GM12878 (cell line): ENCODE measurements around the gene RAB12. TPM values are rescaled to one million over a fixed set of nuclear protein-coding genes. Genes with fewer than 3 reads are reported as not detected.

Experiments used
- ATAC-seq: fragments of 200-7000 bp; cut with Tn5 transposase; 3 replicates; pipeline ENCODE4 v1.9.1; 2020; ENCODE audit warnings: mild to moderate bottlenecking, moderate library complexity
- BruUV-seq: library from RNA; stranded (reverse); fragments of 400-500 nt; replicated peaks from 2 replicates; lab custom pipeline; 2021; lab: Mats Ljungman, UMichigan
- CTCF ChIA-PET: fragments of 300-600 bp; sonication (Branson Sonifier 250); formaldehyde crosslinking; extraction: SDS; loops from one replicate; lab custom pipeline; 2021; ENCODE audit warnings: inconsistent platforms; lab: Yijun Ruan, JAX
- POLR2A ChIA-PET: fragments of 350-600 bp; formaldehyde crosslinking; extraction: SDS; loops from one replicate; lab custom pipeline; 2021; ENCODE audit warnings: inconsistent platforms; lab: Charles Lee
- RAD21 ChIA-PET: fragments of 300-600 bp; sonication (Branson Sonifier 250); formaldehyde crosslinking; loops from one replicate; lab custom pipeline; 2023; ENCODE audit warnings: antibody characterized with exemption; ENCODE audit not compliant: unreplicated experiment; lab: Charles Lee
- SMC1A ChIA-PET: fragments of 300-600 bp; sonication (Branson Sonifier 250); formaldehyde crosslinking; loops from one replicate; lab custom pipeline; 2023; ENCODE audit not compliant: unreplicated experiment, uncharacterized antibody; lab: Charles Lee
- DNase-seq: peaks from one replicate; pipeline ENCODE4 v3.0.0-alpha.2; 2011; ENCODE audit warnings: low read depth, low spot score
- FAIRE-seq: peaks from 3 replicates; lab custom pipeline; 2011; peaks lifted over from hg19 to GRCh38; lab: Jason Lieb, UNC
- H2AFZ ChIP-seq: 2 replicates; pipeline ENCODE4 v1.6.0; 2011; ENCODE audit warnings: low read depth, low read length, control low read depth; ENCODE audit not compliant: control insufficient read depth
- H3K27ac ChIP-seq: 2 replicates; pipeline ENCODE4 v1.5.1; 2011; ENCODE audit warnings: control low read depth; ENCODE audit not compliant: control insufficient read depth, insufficient read depth
- H3K27me3 ChIP-seq, 2 experiments: replicated peaks in 1 of 2; 2 replicates each; pipeline versions ENCODE4 v1.6.0 to v1.6.1; 2011; ENCODE audit warnings: low read length in 1 of 2; ENCODE audit not compliant: control insufficient read depth in 2 of 2, insufficient read depth in 2 of 2
- H3K36me3 ChIP-seq, 2 experiments: 2 replicates each; pipeline ENCODE4 v1.5.1; 2011; ENCODE audit warnings: low read length in 1 of 2; ENCODE audit not compliant: control insufficient read depth in 2 of 2, insufficient read depth in 2 of 2
- H3K4me1 ChIP-seq: 2 replicates; pipeline ENCODE4 v1.6.1; 2011; ENCODE audit warnings: mild to moderate bottlenecking, low read length, moderate library complexity, mixed read lengths; ENCODE audit not compliant: control insufficient read depth, insufficient read depth
- H3K4me2 ChIP-seq: 2 replicates; pipeline ENCODE4 v1.6.0; 2011; ENCODE audit warnings: control low read depth; ENCODE audit not compliant: control insufficient read depth, insufficient read depth
- H3K4me3 ChIP-seq: fragments of 200-600 bp; sonication (generic); 2 replicates; pipeline ENCODE4 v1.5.1; 2016
- H3K79me2 ChIP-seq: 2 replicates; pipeline ENCODE4 v1.6.0; 2011; ENCODE audit warnings: low read length; ENCODE audit not compliant: control insufficient read depth, insufficient read depth
- H3K9ac ChIP-seq: 2 replicates; pipeline ENCODE4 v1.8.0; 2011; ENCODE audit warnings: low read length, control low read depth, mixed read lengths; ENCODE audit not compliant: control insufficient read depth, insufficient read depth
- H3K9me3 ChIP-seq: replicated peaks from 3 replicates; pipeline ENCODE4 v1.5.1; 2011; ENCODE audit warnings: mild to moderate bottlenecking, low read length; ENCODE audit not compliant: control insufficient read depth, insufficient read depth
- H4K20me1 ChIP-seq: 2 replicates; pipeline ENCODE4 v1.6.0; 2011; ENCODE audit not compliant: control insufficient read depth, insufficient read depth
- CUX1 ChIP-seq: IDR thresholded peaks from 2 replicates; pipeline ENCODE4 v1.6.1; 2012; ENCODE audit warnings: improper control_type of control experiment, low read depth, low read length; ENCODE audit not compliant: insufficient replicate concordance
- E2F8 ChIP-seq: fragments of 450-650 bp; IDR thresholded peaks from 2 replicates; pipeline ENCODE4 v1.6.1; 2018; ENCODE audit warnings: mild to moderate bottlenecking, low read depth, moderate library complexity; ENCODE audit not compliant: partially characterized antibody
- ESRRA ChIP-seq: IDR thresholded peaks from 2 replicates; pipeline ENCODE4 v1.6.1; 2012; ENCODE audit warnings: mild to moderate bottlenecking, low read length, improper control_type of control experiment
- IKZF1 ChIP-seq: fragments of 450-650 bp; conservative IDR thresholded peaks from 2 replicates; pipeline ENCODE4 v1.6.1; 2017; ENCODE audit warnings: antibody characterized with exemption, mild to moderate bottlenecking
- JUND ChIP-seq: IDR thresholded peaks from 2 replicates; pipeline ENCODE4 v1.6.1; 2012; ENCODE audit warnings: low read depth, mild to moderate bottlenecking, low read length, improper control_type of control experiment, moderate library complexity
- LARP7 ChIP-seq: fragments of 450-650 bp; IDR thresholded peaks from 2 replicates; pipeline ENCODE4 v1.6.1; 2017; ENCODE audit warnings: mild to moderate bottlenecking
- NRF1 ChIP-seq: conservative IDR thresholded peaks from 2 replicates; pipeline ENCODE4 v1.6.1; 2011; ENCODE audit warnings: mild to moderate bottlenecking, low read depth, low read length, improper control_type of control experiment
- PML ChIP-seq: IDR thresholded peaks from 2 replicates; pipeline ENCODE4 v1.6.1; 2012; ENCODE audit warnings: low read length, inconsistent platforms
- RB1 ChIP-seq: fragments of 450-650 bp; formaldehyde crosslinking; IDR thresholded peaks from 2 replicates; pipeline ENCODE4 v1.6.1; 2017; ENCODE audit warnings: mild to moderate bottlenecking, borderline replicate concordance
- RELA ChIP-seq: fragments of 450-650 bp; IDR thresholded peaks from 2 replicates; pipeline ENCODE4 v1.8.0; 2014; ENCODE audit warnings: borderline replicate concordance; ENCODE audit not compliant: partially characterized antibody
- SP1 ChIP-seq: IDR thresholded peaks from one replicate; pipeline ENCODE4 v1.6.1; 2011; ENCODE audit warnings: low read depth, low read length
- YY1 ChIP-seq: IDR thresholded peaks from 2 replicates; pipeline ENCODE4 v1.6.1; 2011; ENCODE audit warnings: low read depth, mild to moderate bottlenecking, low read length
- ZNF217 ChIP-seq: fragments of 450-650 bp; IDR thresholded peaks from 2 replicates; pipeline ENCODE4 v1.6.1; 2017; ENCODE audit warnings: antibody characterized with exemption, mild to moderate bottlenecking
- WGBS: methylation state at CpG from one replicate; pipeline ENCODE4 v1.1.6; 2016; ENCODE audit warnings: low lambda C conversion rate; ENCODE audit not compliant: insufficient replicate concordance, insufficient coverage; ENCODE audit errors: missing lambda C conversion rate; 5-methylcytosine and 5-hydroxymethylcytosine counted together
- in situ Hi-C: fragments of 300-500 bp; cut with MboI; formaldehyde crosslinking; loops from 9 replicates; pipeline ENCODE4 v1.14.3; 2018; ENCODE audit warnings: mixed read lengths
- intact Hi-C: fragments of 100-400 bp; cut with micrococcal nuclease; formaldehyde crosslinking; loops from one replicate; pipeline ENCODE4 v1.14.2; 2022; ENCODE audit not compliant: unreplicated experiment
- polyA plus RNA-seq, 11 experiments: library from polyadenylated mRNA; depleted of rRNA in 4 of 11; unstranded in 6 of 11; stranded (reverse) in 5 of 11; fragments of >200 nt; fragmentation: Nextera tagmentation in 4 of 11; fragmentation: Illumina TruSeq in 1 of 11; extraction: Ambion mirVana in 4 of 11; extraction: Trizol in 1 of 11; gene quantifications; 1 replicate in 1 of 11; 2 replicates in 10 of 11; pipeline versions ENCODE4 v1.2.1 to v1.2.3, GENCODE V29; 2011 to 2016; ENCODE audit warnings: inconsistent platforms in 2 of 11, missing spikeins in 2 of 11, low read depth in 1 of 11
- total RNA-seq, 4 experiments: library from RNA; depleted of rRNA in 3 of 4; stranded (reverse); fragments of >200 nt in 3 of 4; fragmentation: Illumina TruSeq in 1 of 4; extraction: Trizol in 1 of 4; gene quantifications; 2 replicates each; pipeline versions ENCODE4 v1.2.1 to v1.2.3, GENCODE V29; 2013 to 2021
- TF ChIP-seq, protein P1 (sequence below): IDR thresholded peaks from 2 replicates; pipeline ENCODE4 v1.6.1; 2012; ENCODE audit warnings: low read depth, low read length, improper control_type of control experiment

The RAB12 gene
- total and polyA plus RNA-seq, 10 of the 15 experiments (the other 5 are each of a cell fraction or from before 2014, with no cell fraction given), result 0.71 to 29.8 (median 14.0) TPM

DNA sequence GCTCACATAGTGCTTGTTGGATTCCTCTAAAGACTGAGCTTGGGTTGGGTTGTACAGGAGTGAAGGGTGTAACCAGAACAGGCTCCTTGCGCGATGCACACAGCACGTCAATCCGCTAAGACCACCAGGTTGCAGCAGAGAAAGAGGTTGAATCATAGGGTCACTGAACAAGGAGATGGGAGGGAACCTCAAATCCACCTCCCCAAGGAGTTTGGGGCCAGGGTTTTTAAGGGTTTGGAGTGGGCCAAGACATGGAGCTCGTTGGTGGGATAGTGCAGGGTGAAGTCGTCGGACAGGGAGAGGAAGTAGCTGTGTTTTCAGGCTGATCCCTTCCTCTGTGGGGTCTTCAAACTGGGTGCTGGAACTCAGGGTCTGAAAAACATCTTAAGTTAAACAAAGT lies 75.3 kb downstream of the RAB12 start (continued):
- TF ChIP-seq ESRRA, result no peak
- TF ChIP-seq CUX1, result no peak
- no peak for TF ChIP-seq NRF1
- no peak for TF ChIP-seq IKZF1
- no peak for TF ChIP-seq SP1

- Histone ChIP-seq H4K20me1 (no peaks in the 10 kb centered on the region), H3K27me3 (peaks cover 0 to 2% of the 10 kb centered on the region in 2 experiments; a peak in 3 of 4 replicates), H3K79me2 (no peaks in the 10 kb centered on the region), H3K4me2 (no peak overlapping the region), H3K27ac (no peak overlapping the region), H3K9ac (no peak overlapping the region), H3K36me3 (no peaks in the 10 kb centered on the region), H3K4me1 (no peaks in the 10 kb centered on the region), H2AFZ (no peak overlapping the region), H3K4me3 (no peak overlapping the region), H3K9me3 (no peaks in the 10 kb centered on the region)
- FAIRE-seq, result no peak
- WGBS, result 64% methylated on average over 13 of the region's 13 CpGs
- intact Hi-C loops (no loop called here), in situ Hi-C loops (no loop called here)
- ATAC-seq, result no peak
- ChIA-PET CTCF (interaction anchor here (2.7 kb wide), 1 partner anchor 11 kb away, joined by 12 read pairs; no protein-coding TSS in a partner anchor), SMC1A (no interaction called here), RAD21 (interaction anchor here (1.5 kb wide), 1 partner anchor 11 kb away, joined by 3 read pairs; no protein-coding TSS in a partner anchor), POLR2A (no interaction called here)
- no peak for DNase-seq
- no TSS peak for BruUV-seq
- TF ChIP-seq JUND (no peak), RELA (no peak), ZNF217 (no peak), PML (no peak), LARP7 (no peak), E2F8 (no peak), YY1 (no peak), RB1 (no peak)
- TF ChIP-seq, protein P1, sequence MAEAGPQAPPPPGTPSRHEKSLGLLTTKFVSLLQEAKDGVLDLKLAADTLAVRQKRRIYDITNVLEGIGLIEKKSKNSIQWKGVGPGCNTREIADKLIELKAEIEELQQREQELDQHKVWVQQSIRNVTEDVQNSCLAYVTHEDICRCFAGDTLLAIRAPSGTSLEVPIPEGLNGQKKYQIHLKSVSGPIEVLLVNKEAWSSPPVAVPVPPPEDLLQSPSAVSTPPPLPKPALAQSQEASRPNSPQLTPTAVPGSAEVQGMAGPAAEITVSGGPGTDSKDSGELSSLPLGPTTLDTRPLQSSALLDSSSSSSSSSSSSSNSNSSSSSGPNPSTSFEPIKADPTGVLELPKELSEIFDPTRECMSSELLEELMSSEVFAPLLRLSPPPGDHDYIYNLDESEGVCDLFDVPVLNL, result no peak
Measured at GRCh38 chr18:8685141-8685913, 76.1 kb downstream of the RAB12 start.
